ENCODE measurements around the gene SMR3B. TPM values are rescaled to one million over a fixed set of nuclear protein-coding genes. Genes with fewer than 3 reads are reported as not detected.

The SMR3B gene
- total RNA-seq, 1 experiment from 2014 or later: not detected

GRCh38 chr4:70397580-70397979 lies 14.6 kb downstream of the SMR3B start, which contains the start of gene OPRPN:
Gene OPRPN, plus strand, starts transcription at chr4:70397940. Its CDS starts 1,346 bp downstream, at chr4:70399286.
- H3K27ac ChIP-seq (ENCODE audit: low read length): no peak within 1 kb of the TSS
- ATAC-seq (no peak), DNase-seq (ENCODE audit: low read depth, low spot score) (no peak)
- no peaks in the 10 kb centered on the region for H3K27me3 ChIP-seq (ENCODE audit: control insufficient read depth, insufficient read depth, low read length)
- no peaks in the 10 kb centered on the region for H3K4me1 ChIP-seq (ENCODE audit: control insufficient read depth, insufficient read depth, low read length)
- H3K9me3 ChIP-seq (ENCODE audit: control insufficient read depth, insufficient read depth, low read depth, low read length): no peaks in the 10 kb centered on the region
- TF ChIP-seq, protein P1, sequence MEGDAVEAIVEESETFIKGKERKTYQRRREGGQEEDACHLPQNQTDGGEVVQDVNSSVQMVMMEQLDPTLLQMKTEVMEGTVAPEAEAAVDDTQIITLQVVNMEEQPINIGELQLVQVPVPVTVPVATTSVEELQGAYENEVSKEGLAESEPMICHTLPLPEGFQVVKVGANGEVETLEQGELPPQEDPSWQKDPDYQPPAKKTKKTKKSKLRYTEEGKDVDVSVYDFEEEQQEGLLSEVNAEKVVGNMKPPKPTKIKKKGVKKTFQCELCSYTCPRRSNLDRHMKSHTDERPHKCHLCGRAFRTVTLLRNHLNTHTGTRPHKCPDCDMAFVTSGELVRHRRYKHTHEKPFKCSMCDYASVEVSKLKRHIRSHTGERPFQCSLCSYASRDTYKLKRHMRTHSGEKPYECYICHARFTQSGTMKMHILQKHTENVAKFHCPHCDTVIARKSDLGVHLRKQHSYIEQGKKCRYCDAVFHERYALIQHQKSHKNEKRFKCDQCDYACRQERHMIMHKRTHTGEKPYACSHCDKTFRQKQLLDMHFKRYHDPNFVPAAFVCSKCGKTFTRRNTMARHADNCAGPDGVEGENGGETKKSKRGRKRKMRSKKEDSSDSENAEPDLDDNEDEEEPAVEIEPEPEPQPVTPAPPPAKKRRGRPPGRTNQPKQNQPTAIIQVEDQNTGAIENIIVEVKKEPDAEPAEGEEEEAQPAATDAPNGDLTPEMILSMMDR (IDR thresholded peaks at IDR 0.05): no peak
- TF ChIP-seq, protein P2, sequence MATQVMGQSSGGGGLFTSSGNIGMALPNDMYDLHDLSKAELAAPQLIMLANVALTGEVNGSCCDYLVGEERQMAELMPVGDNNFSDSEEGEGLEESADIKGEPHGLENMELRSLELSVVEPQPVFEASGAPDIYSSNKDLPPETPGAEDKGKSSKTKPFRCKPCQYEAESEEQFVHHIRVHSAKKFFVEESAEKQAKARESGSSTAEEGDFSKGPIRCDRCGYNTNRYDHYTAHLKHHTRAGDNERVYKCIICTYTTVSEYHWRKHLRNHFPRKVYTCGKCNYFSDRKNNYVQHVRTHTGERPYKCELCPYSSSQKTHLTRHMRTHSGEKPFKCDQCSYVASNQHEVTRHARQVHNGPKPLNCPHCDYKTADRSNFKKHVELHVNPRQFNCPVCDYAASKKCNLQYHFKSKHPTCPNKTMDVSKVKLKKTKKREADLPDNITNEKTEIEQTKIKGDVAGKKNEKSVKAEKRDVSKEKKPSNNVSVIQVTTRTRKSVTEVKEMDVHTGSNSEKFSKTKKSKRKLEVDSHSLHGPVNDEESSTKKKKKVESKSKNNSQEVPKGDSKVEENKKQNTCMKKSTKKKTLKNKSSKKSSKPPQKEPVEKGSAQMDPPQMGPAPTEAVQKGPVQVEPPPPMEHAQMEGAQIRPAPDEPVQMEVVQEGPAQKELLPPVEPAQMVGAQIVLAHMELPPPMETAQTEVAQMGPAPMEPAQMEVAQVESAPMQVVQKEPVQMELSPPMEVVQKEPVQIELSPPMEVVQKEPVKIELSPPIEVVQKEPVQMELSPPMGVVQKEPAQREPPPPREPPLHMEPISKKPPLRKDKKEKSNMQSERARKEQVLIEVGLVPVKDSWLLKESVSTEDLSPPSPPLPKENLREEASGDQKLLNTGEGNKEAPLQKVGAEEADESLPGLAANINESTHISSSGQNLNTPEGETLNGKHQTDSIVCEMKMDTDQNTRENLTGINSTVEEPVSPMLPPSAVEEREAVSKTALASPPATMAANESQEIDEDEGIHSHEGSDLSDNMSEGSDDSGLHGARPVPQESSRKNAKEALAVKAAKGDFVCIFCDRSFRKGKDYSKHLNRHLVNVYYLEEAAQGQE (IDR thresholded peaks at IDR 0.05; ENCODE audit: insufficient read depth in 1 of 2, low read depth in 2 of 2, low read length in 1 of 2): no peak
- TF ChIP-seq POLR2AphosphoS5 (IDR thresholded peaks at IDR 0.05; ENCODE audit: low read depth, low read length) (no peak), SIN3A (IDR thresholded peaks at IDR 0.05; ENCODE audit: borderline replicate concordance, insufficient read depth, low read depth, low read length) (no peak), TCF7L2 (IDR thresholded peaks at IDR 0.05; ENCODE audit: low read depth, low read length) (no peak)
- no peaks in the 10 kb centered on the region for H3K36me3 ChIP-seq (ENCODE audit: control insufficient read depth, insufficient read depth, low read length)
- H3K4me3 ChIP-seq (ENCODE audit: low read depth in 2 of 2, low read length in 2 of 2): no peak within 1 kb of the TSS
- POLR2A ChIA-PET: no interaction called here
- in situ Hi-C loops (cut with HindIII; ENCODE audit: low pct_unique_long_range_greater_than_20kb, low sequenced_read_pairs) (no loop called here), intact Hi-C loops (cut with micrococcal nuclease; ENCODE audit: unreplicated experiment) (no loop called here)
- CTCF ChIA-PET: no interaction called here
- no TSS peak for BruUV-seq (replicated peaks)

DNA sequence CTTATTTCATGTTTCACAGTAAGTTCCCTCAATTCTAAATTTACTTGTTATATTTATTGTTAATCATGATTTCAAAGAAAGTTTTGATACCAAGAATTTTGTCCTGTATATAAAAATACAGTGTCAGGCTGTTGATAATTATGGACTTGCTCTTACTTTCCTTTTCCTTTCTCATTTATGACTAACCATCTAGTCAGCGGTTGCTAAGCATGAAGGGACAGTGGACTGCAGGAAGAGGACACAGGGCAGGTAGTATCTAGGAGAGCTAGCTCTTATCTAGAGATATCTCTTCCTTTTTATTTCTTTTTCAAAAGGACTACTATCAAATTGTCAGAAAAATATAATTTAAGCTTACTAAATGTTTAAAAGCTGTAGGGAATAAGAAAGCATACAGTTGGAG lies 16.4 kb downstream of the SMR3B start:
- ChIA-PET CTCF (no interaction called here), POLR2A (no interaction called here)
- BruUV-seq (replicated peaks): no TSS peak
- no peaks in the 10 kb centered on the region for H3K36me3 ChIP-seq (ENCODE audit: control insufficient read depth, insufficient read depth, low read length)
- H3K27ac ChIP-seq (ENCODE audit: low read length): no peak overlapping the region
- in situ Hi-C loops (cut with HindIII; ENCODE audit: low pct_unique_long_range_greater_than_20kb, low sequenced_read_pairs) (no loop called here), intact Hi-C loops (cut with micrococcal nuclease; ENCODE audit: unreplicated experiment) (no loop called here)
- no peak for TF ChIP-seq POLR2AphosphoS5 (IDR thresholded peaks at IDR 0.05; ENCODE audit: low read depth, low read length)
- TF ChIP-seq SIN3A (IDR thresholded peaks at IDR 0.05; ENCODE audit: borderline replicate concordance, insufficient read depth, low read depth, low read length): no peak
- TF ChIP-seq, protein P1 (IDR thresholded peaks at IDR 0.05): no peak
- TF ChIP-seq, protein P2 (IDR thresholded peaks at IDR 0.05; ENCODE audit: insufficient read depth in 1 of 2, low read depth in 2 of 2, low read length in 1 of 2): no peak
- no peak for TF ChIP-seq TCF7L2 (IDR thresholded peaks at IDR 0.05; ENCODE audit: low read depth, low read length)
- H3K9me3 ChIP-seq (ENCODE audit: control insufficient read depth, insufficient read depth, low read depth, low read length): no peaks in the 10 kb centered on the region
- no peaks in the 10 kb centered on the region for H3K27me3 ChIP-seq (ENCODE audit: control insufficient read depth, insufficient read depth, low read length)
- H3K4me1 ChIP-seq (ENCODE audit: control insufficient read depth, insufficient read depth, low read length): no peaks in the 10 kb centered on the region
- DNase-seq (ENCODE audit: low read depth, low spot score): no peak
- H3K4me3 ChIP-seq (ENCODE audit: low read depth in 2 of 2, low read length in 2 of 2): no peak overlapping the region
- ATAC-seq: no peak

Measured in Panc1 (cell line).